GM23338 (cell line): ENCODE results near the gene MAST4.

Experiments used
- CREB1 ChIP-seq: fragments of 250-450 bp; sonication (Bioruptor Pico); IDR thresholded peaks from 2 replicates; pipeline ENCODE4 v1.5.0; 2020; ENCODE audit warnings: low read depth, mild to moderate bottlenecking, moderate library complexity
- CTCF ChIP-seq, 2 experiments: fragments of 200-600 bp in 1 of 2; sonication (generic) in 1 of 2; conservative IDR thresholded peaks; 2 replicates each; pipeline versions ENCODE4 v1.5.1 to v1.6.1; 2016 to 2017; ENCODE audit warnings: antibody characterized with exemption in 2 of 2, low read depth in 2 of 2, mild to moderate bottlenecking in 2 of 2, moderate library complexity in 1 of 2
- ETS1 ChIP-seq: IDR thresholded peaks from 2 replicates; pipeline ENCODE4 v1.6.1; 2016; ENCODE audit warnings: antibody characterized with exemption
- EZH2 ChIP-seq: fragments of 200-600 bp; sonication (generic); IDR thresholded peaks from one replicate; pipeline ENCODE4 v1.8.0; 2017; ENCODE audit warnings: antibody characterized with exemption, mild to moderate bottlenecking, low read depth; ENCODE audit not compliant: unreplicated experiment
- EZH2phosphoT487 ChIP-seq: fragments of 200-600 bp; sonication (generic); IDR thresholded peaks from one replicate; pipeline ENCODE4 v1.8.1; 2018; ENCODE audit warnings: antibody characterized with exemption; ENCODE audit not compliant: unreplicated experiment
- JUNB ChIP-seq: IDR thresholded peaks from one replicate; pipeline ENCODE4 v1.6.1; 2016; ENCODE audit warnings: antibody characterized with exemption; ENCODE audit not compliant: unreplicated experiment
- POLR2AphosphoS5 ChIP-seq: IDR thresholded peaks from 2 replicates; pipeline ENCODE4 v1.6.1; 2016; ENCODE audit warnings: antibody characterized with exemption, low read depth
- STAT1 ChIP-seq: IDR thresholded peaks from one replicate; pipeline ENCODE4 v1.6.1; 2016; ENCODE audit warnings: antibody characterized with exemption; ENCODE audit not compliant: unreplicated experiment

GRCh38 chr5:66871651-66872050, 275.5 kb downstream of the MAST4 start:
- TF ChIP-seq CTCF (conservative IDR thresholded peaks at IDR 0.05; ENCODE audit: low read depth in 2 of 2) = no peak
- TF ChIP-seq JUNB = no peak
- no peak for TF ChIP-seq EZH2
- no peak for TF ChIP-seq STAT1
- TF ChIP-seq CREB1 (CRISPR knock-in tag) = no peak
- no peak for TF ChIP-seq POLR2AphosphoS5
- TF ChIP-seq EZH2phosphoT487 = no peak
- TF ChIP-seq ETS1 = no peak
